ENCODE results near the gene EZH2.

Gene EZH2

GRCh38 chr7:148915211-148915610 is 31.1 kb upstream of the EZH2 start:
- no peaks in the 10 kb centered on the region for H3K9me3 ChIP-seq (replicated peaks; ENCODE audit: low read length)
- no peak overlapping the region for H3K4me3 ChIP-seq (ENCODE audit: low read length)
- no peaks in the 10 kb centered on the region for H3K36me3 ChIP-seq (ENCODE audit: insufficient read depth, low read length)
- no peak overlapping the region for H3K4me2 ChIP-seq (ENCODE audit: low read length)
- peaks cover 30% of the 10 kb centered on the region for H3K27me3 ChIP-seq (ENCODE audit: control insufficient read depth, insufficient read depth, low read length)
- no peak overlapping the region for H3K9ac ChIP-seq (ENCODE audit: low read depth, low read length)
- peaks cover 20% of the 10 kb centered on the region for H3K4me1 ChIP-seq (ENCODE audit: control insufficient read depth, insufficient read depth, low read length)

GRCh38 chr7:148914208-148914777 is 30.2 kb upstream of the EZH2 start:
- H3K4me2 ChIP-seq (ENCODE audit: low read length), result peak overlapping the region; percentile 48
- H3K9me3 ChIP-seq (replicated peaks; ENCODE audit: low read length), result no peaks in the 10 kb centered on the region
- peaks cover 20% of the 10 kb centered on the region for H3K4me1 ChIP-seq (ENCODE audit: control insufficient read depth, insufficient read depth, low read length)
- H3K36me3 ChIP-seq (ENCODE audit: insufficient read depth, low read length), result no peaks in the 10 kb centered on the region
- H3K9ac ChIP-seq (ENCODE audit: low read depth, low read length), result no peak overlapping the region
- no peak overlapping the region for H3K4me3 ChIP-seq (ENCODE audit: low read length)
- H3K27me3 ChIP-seq (ENCODE audit: control insufficient read depth, insufficient read depth, low read length), result peaks cover 30% of the 10 kb centered on the region

- Histone ChIP-seq H3K9ac (ENCODE audit: low read depth, low read length) (no peak overlapping the region), H3K9me3 (replicated peaks; ENCODE audit: low read length) (no peaks in the 10 kb centered on the region), H3K27me3 (ENCODE audit: control insufficient read depth, insufficient read depth, low read length) (peaks cover 43% of the 10 kb centered on the region), H3K4me2 (ENCODE audit: low read length) (no peak overlapping the region), H3K4me1 (ENCODE audit: control insufficient read depth, insufficient read depth, low read length) (peaks cover 20% of the 10 kb centered on the region), H3K4me3 (ENCODE audit: low read length) (no peak overlapping the region), H3K36me3 (ENCODE audit: insufficient read depth, low read length) (no peaks in the 10 kb centered on the region)
These were observed 28.9 kb upstream of the EZH2 start for GRCh38 chr7:148912758-148913541.

GRCh38 chr7:148912151-148912550 is 28.1 kb upstream of the EZH2 start:
- Histone ChIP-seq H3K4me1 (ENCODE audit: control insufficient read depth, insufficient read depth, low read length) (peaks cover 20% of the 10 kb centered on the region), H3K9me3 (replicated peaks; ENCODE audit: low read length) (no peaks in the 10 kb centered on the region), H3K9ac (ENCODE audit: low read depth, low read length) (no peak overlapping the region), H3K36me3 (ENCODE audit: insufficient read depth, low read length) (no peaks in the 10 kb centered on the region), H3K4me2 (ENCODE audit: low read length) (no peak overlapping the region), H3K27me3 (ENCODE audit: control insufficient read depth, insufficient read depth, low read length) (peaks cover 47% of the 10 kb centered on the region), H3K4me3 (ENCODE audit: low read length) (no peak overlapping the region)

- peaks cover 52% of the 10 kb centered on the region for H3K27me3 ChIP-seq (ENCODE audit: control insufficient read depth, insufficient read depth, low read length)
- H3K4me2 ChIP-seq (ENCODE audit: low read length), result no peak overlapping the region
- H3K4me3 ChIP-seq (ENCODE audit: low read length), result no peak overlapping the region
- no peaks in the 10 kb centered on the region for H3K9me3 ChIP-seq (replicated peaks; ENCODE audit: low read length)
- no peak overlapping the region for H3K9ac ChIP-seq (ENCODE audit: low read depth, low read length)
- H3K36me3 ChIP-seq (ENCODE audit: insufficient read depth, low read length), result no peaks in the 10 kb centered on the region
- H3K4me1 ChIP-seq (ENCODE audit: control insufficient read depth, insufficient read depth, low read length), result peaks cover 20% of the 10 kb centered on the region
These were observed 27.5 kb upstream of the EZH2 start for GRCh38 chr7:148911626-148912025.

GRCh38 chr7:148909568-148909967 is 25.5 kb upstream of the EZH2 start:
- Histone ChIP-seq H3K9me3 (replicated peaks; ENCODE audit: low read length) (no peaks in the 10 kb centered on the region), H3K9ac (ENCODE audit: low read depth, low read length) (no peak overlapping the region), H3K4me3 (ENCODE audit: low read length) (no peak overlapping the region), H3K36me3 (ENCODE audit: insufficient read depth, low read length) (no peaks in the 10 kb centered on the region), H3K27me3 (ENCODE audit: control insufficient read depth, insufficient read depth, low read length) (peaks cover 57% of the 10 kb centered on the region), H3K4me2 (ENCODE audit: low read length) (no peak overlapping the region), H3K4me1 (ENCODE audit: control insufficient read depth, insufficient read depth, low read length) (peaks cover 12% of the 10 kb centered on the region)

GRCh38 chr7:148906707-148907498 is 22.8 kb upstream of the EZH2 start:
- no peaks in the 10 kb centered on the region for H3K4me1 ChIP-seq (ENCODE audit: control insufficient read depth, insufficient read depth, low read length)
- no peak overlapping the region for H3K9ac ChIP-seq (ENCODE audit: low read depth, low read length)

GRCh38 chr7:148905093-148905666 is 21.1 kb upstream of the EZH2 start:
- H3K27me3 ChIP-seq (ENCODE audit: control insufficient read depth, insufficient read depth, low read length), result peaks cover 30% of the 10 kb centered on the region
- H3K9me3 ChIP-seq (replicated peaks; ENCODE audit: low read length), result no peaks in the 10 kb centered on the region
- no peak overlapping the region for H3K9ac ChIP-seq (ENCODE audit: low read depth, low read length)
- no peak overlapping the region for H3K4me2 ChIP-seq (ENCODE audit: low read length)
- no peaks in the 10 kb centered on the region for H3K36me3 ChIP-seq (ENCODE audit: insufficient read depth, low read length)
- no peaks in the 10 kb centered on the region for H3K4me1 ChIP-seq (ENCODE audit: control insufficient read depth, insufficient read depth, low read length)
- no peak overlapping the region for H3K4me3 ChIP-seq (ENCODE audit: low read length)

More at GRCh38 chr7:148906707-148907498, 22.8 kb upstream of the EZH2 start:
- Histone ChIP-seq H3K4me2 (ENCODE audit: low read length) (no peak overlapping the region), H3K9me3 (replicated peaks; ENCODE audit: low read length) (no peaks in the 10 kb centered on the region), H3K27me3 (ENCODE audit: control insufficient read depth, insufficient read depth, low read length) (peaks cover 44% of the 10 kb centered on the region), H3K4me3 (ENCODE audit: low read length) (no peak overlapping the region), H3K36me3 (ENCODE audit: insufficient read depth, low read length) (no peaks in the 10 kb centered on the region)

- no peak overlapping the region for H3K4me2 ChIP-seq (ENCODE audit: low read length)
- H3K9ac ChIP-seq (ENCODE audit: low read depth, low read length), result no peak overlapping the region
- no peaks in the 10 kb centered on the region for H3K4me1 ChIP-seq (ENCODE audit: control insufficient read depth, insufficient read depth, low read length)
- H3K27me3 ChIP-seq (ENCODE audit: control insufficient read depth, insufficient read depth, low read length), result peaks cover 19% of the 10 kb centered on the region
- H3K36me3 ChIP-seq (ENCODE audit: insufficient read depth, low read length), result no peaks in the 10 kb centered on the region
- no peak overlapping the region for H3K4me3 ChIP-seq (ENCODE audit: low read length)
- no peaks in the 10 kb centered on the region for H3K9me3 ChIP-seq (replicated peaks; ENCODE audit: low read length)
These were observed 19.4 kb upstream of the EZH2 start for GRCh38 chr7:148903504-148903903.

- Histone ChIP-seq H3K9ac (ENCODE audit: low read depth, low read length) (no peak overlapping the region), H3K27me3 (ENCODE audit: control insufficient read depth, insufficient read depth, low read length) (peaks cover 3% of the 10 kb centered on the region)
These were observed 17.1 kb upstream of the EZH2 start for GRCh38 chr7:148901178-148901577.

GRCh38 chr7:148898845-148899484 is 14.9 kb upstream of the EZH2 start:
- Histone ChIP-seq H3K9me3 (replicated peaks; ENCODE audit: low read length) (no peaks in the 10 kb centered on the region), H3K4me3 (ENCODE audit: low read length) (no peak overlapping the region), H3K4me1 (ENCODE audit: control insufficient read depth, insufficient read depth, low read length) (no peaks in the 10 kb centered on the region), H3K4me2 (ENCODE audit: low read length) (no peak overlapping the region), H3K36me3 (ENCODE audit: insufficient read depth, low read length) (no peaks in the 10 kb centered on the region), H3K27me3 (ENCODE audit: control insufficient read depth, insufficient read depth, low read length) (peaks cover 5% of the 10 kb centered on the region), H3K9ac (ENCODE audit: low read depth, low read length) (no peak overlapping the region)

More at GRCh38 chr7:148901178-148901577, 17.1 kb upstream of the EZH2 start:
- no peak overlapping the region for H3K4me2 ChIP-seq (ENCODE audit: low read length)
- no peak overlapping the region for H3K4me3 ChIP-seq (ENCODE audit: low read length)
- no peaks in the 10 kb centered on the region for H3K4me1 ChIP-seq (ENCODE audit: control insufficient read depth, insufficient read depth, low read length)
- no peaks in the 10 kb centered on the region for H3K36me3 ChIP-seq (ENCODE audit: insufficient read depth, low read length)
- no peaks in the 10 kb centered on the region for H3K9me3 ChIP-seq (replicated peaks; ENCODE audit: low read length)
